Astrocyte (in vitro differentiated cells and primary cell): ENCODE data around the gene FAM13A.

Source experiments
- EZH2 ChIP-seq: IDR thresholded peaks from 2 replicates; pipeline ENCODE4 v1.6.1; 2012; ENCODE audit warnings: mild to moderate bottlenecking, low read length, inconsistent platforms; ENCODE audit not compliant: insufficient read depth
- TF ChIP-seq, protein P1 (sequence below): IDR thresholded peaks from 2 replicates; pipeline ENCODE4 v1.5.1; 2011; ENCODE audit warnings: low read depth, mild to moderate bottlenecking, inconsistent platforms, low read length, moderate library complexity; ENCODE audit not compliant: insufficient read depth

GRCh38 chr4:88720451-88721428, 336.2 kb downstream of the FAM13A start:
- TF ChIP-seq EZH2 = no peak
- TF ChIP-seq, protein P1, sequence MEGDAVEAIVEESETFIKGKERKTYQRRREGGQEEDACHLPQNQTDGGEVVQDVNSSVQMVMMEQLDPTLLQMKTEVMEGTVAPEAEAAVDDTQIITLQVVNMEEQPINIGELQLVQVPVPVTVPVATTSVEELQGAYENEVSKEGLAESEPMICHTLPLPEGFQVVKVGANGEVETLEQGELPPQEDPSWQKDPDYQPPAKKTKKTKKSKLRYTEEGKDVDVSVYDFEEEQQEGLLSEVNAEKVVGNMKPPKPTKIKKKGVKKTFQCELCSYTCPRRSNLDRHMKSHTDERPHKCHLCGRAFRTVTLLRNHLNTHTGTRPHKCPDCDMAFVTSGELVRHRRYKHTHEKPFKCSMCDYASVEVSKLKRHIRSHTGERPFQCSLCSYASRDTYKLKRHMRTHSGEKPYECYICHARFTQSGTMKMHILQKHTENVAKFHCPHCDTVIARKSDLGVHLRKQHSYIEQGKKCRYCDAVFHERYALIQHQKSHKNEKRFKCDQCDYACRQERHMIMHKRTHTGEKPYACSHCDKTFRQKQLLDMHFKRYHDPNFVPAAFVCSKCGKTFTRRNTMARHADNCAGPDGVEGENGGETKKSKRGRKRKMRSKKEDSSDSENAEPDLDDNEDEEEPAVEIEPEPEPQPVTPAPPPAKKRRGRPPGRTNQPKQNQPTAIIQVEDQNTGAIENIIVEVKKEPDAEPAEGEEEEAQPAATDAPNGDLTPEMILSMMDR = no peak
